Subcutaneous abdominal adipose tissue (tissue), 5 donors: ENCODE measurements around the gene GDF15.
A peak's percentile ranks its signal among the peaks of the same experiment; 100 is the strongest.

ENCODE experiments used
- H3K27ac ChIP-seq: one replicate; pipeline ENCODE4 v1.7.0; 2013; ENCODE audit warnings: low read depth, mild to moderate bottlenecking, inconsistent platforms, low read length, moderate library complexity
- H3K27me3 ChIP-seq, 5 donors: one replicate each; pipeline ENCODE4 v1.7.0; 2013; ENCODE audit warnings: low read length in 5 of 5, inconsistent platforms in 1 of 5; ENCODE audit not compliant: control insufficient read depth in 5 of 5, insufficient read depth in 4 of 5
- H3K36me3 ChIP-seq, 5 donors: one replicate each; pipeline ENCODE4 v1.7.0; 2013; ENCODE audit warnings: low read length in 5 of 5; ENCODE audit not compliant: control insufficient read depth in 5 of 5, insufficient read depth in 5 of 5
- H3K4me1 ChIP-seq, 5 donors: one replicate each; pipeline ENCODE4 v1.7.0; 2013; ENCODE audit warnings: low read length in 5 of 5, mild to moderate bottlenecking in 3 of 5, moderate library complexity in 1 of 5; ENCODE audit not compliant: control insufficient read depth in 5 of 5, insufficient read depth in 5 of 5
- H3K4me3 ChIP-seq, 5 donors: one replicate each; pipeline ENCODE4 v1.7.0; 2013; ENCODE audit warnings: low read length in 5 of 5, low read depth in 1 of 5
- H3K9ac ChIP-seq, 5 donors: one replicate each; pipeline ENCODE4 v1.7.0; 2013; ENCODE audit warnings: low read length in 5 of 5, mild to moderate bottlenecking in 4 of 5, moderate library complexity in 3 of 5
- H3K9me3 ChIP-seq, 5 donors: one replicate each; pipeline ENCODE4 v1.7.0; 2013; ENCODE audit warnings: low read length in 5 of 5; ENCODE audit not compliant: control insufficient read depth in 5 of 5
- donor health status: healthy.
- donor health status: healthy.
- donor health status: healthy.
- donor health status: healthy.
- donor health status: healthy.

The GDF15 gene

DNA sequence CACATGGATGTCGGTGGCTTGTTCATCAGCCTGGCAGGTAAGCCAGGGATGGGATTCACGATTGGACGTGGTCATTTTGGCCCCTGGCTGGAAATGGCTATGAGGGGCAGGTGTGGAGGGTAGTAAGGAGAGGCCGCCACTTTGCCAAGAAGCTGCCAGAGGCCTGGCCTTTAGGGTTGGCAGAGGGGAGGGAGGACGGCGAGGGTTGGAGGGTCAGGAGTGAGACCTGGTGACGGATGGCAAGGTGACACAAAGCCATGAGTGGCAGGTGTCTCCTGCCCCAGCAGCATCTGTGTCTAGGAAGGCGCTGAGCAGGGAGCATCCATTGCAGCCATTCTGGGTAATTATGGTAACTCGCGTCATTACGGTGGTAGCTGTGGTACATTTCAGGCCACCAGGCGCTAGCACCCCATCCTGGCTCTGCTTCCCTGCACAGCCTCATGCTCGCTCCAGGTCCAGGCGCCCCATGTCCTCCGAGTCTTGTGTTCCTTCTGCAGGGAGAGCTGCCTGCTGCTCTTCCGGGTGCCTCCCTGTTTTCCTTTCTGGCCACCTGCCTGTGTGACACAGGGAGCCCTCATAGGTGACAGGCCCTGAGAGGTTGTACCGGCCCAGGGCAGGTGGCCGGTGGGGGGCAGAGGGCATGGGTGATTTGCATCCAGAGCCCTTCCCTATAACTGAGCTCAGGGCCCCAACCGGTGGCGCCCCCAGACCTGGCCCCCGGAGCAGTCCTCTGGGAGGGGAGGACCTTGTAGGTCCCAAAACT is 37.5 kb downstream of the GDF15 start:
- H3K9ac ChIP-seq: no peak overlapping the region
- no peaks in the 10 kb centered on the region for H3K9me3 ChIP-seq
- H3K36me3 ChIP-seq: peaks cover 0 to 14% (median 6%) of the 10 kb centered on the region in 5 donors
- H3K4me1 ChIP-seq: peaks cover 5 to 68% (median 50%) of the 10 kb centered on the region in 5 donors
- H3K27me3 ChIP-seq: no peaks in the 10 kb centered on the region
- H3K27ac ChIP-seq: no peak overlapping the region
- no peak overlapping the region for H3K4me3 ChIP-seq

DNA sequence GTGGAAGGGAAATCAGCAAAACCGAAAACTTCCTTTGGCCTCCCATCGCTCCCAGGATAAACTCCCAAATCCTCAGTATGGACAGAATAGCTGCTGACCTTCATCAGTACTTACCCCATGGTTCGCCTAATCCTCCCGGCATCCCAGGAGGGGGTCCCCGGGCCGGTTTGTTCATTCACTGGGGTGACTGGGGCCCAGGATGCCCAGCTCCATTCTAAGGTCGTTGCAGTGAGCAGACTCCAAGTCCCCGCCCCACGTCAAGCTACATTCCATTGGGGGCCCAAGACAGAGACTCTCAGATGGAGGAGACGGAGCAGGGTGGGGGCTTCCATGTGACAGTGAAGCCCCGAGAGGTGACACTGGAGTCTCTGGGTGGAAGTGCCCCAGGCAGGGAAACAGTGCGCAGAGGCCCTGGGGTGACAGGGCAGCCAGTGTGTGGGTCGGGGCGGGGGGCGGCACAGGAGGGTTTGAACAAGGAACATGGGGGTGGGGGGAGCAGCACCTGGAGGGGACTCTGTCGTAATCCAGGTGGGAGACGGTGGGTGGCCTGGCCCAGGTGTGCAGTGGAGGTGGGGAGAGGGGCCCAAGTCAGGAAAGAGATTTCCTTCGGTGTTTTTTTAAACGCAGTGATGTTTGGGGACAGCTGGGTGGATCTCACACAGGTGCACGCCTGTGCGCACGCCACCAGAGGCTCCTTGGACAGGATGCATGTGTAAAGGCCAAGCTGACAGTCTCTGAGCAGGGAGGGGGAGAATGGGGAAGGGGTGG is 38.3 kb downstream of the GDF15 start:
- Histone ChIP-seq H3K9me3 (no peaks in the 10 kb centered on the region), H3K27ac (no peak overlapping the region), H3K4me3 (no peak overlapping the region), H3K36me3 (peaks cover 0 to 14% (median 6%) of the 10 kb centered on the region in 5 donors), H3K27me3 (no peaks in the 10 kb centered on the region), H3K4me1 (peaks cover 0 to 63% (median 44%) of the 10 kb centered on the region in 5 donors), H3K9ac (no peak overlapping the region)

DNA sequence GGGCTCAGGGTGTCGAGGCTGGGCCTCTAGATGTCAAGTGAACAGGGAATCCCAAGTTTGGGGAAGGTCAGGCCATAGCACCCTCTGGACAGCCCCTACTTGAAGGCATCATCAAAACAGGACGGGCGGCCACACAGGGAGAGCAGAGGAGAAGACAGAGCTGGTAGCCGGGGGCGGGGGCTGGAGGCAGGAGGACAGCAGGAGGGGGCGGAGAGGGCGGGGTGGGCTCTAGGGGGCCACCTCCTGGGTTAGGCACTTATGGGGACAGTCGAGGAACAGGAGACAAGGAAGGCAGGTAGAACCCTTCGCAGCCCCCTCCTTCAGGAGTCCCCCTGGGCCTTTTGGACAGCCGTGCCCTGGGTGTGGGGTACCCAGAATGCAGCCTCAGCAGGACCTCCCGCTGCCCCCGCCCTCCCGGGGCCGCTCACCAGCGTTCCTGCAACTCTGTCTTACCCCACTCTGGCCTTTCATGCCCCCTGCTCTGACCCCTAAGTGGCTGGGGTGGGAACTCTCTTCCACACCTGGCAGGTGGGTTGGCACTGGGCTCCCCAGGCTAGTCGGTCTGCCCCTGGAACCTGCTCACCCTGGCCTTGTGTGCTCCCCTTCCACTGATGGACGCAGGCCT is 39.0 kb downstream of the GDF15 start:
- peaks cover 0 to 65% (median 41%) of the 10 kb centered on the region in 5 donors for H3K4me1 ChIP-seq
- no peaks in the 10 kb centered on the region for H3K9me3 ChIP-seq
- no peak overlapping the region for H3K9ac ChIP-seq
- H3K27me3 ChIP-seq: no peaks in the 10 kb centered on the region
- H3K27ac ChIP-seq: no peak overlapping the region
- H3K36me3 ChIP-seq: peaks cover 0 to 14% (median 6%) of the 10 kb centered on the region in 5 donors
- H3K4me3 ChIP-seq: no peak overlapping the region

DNA sequence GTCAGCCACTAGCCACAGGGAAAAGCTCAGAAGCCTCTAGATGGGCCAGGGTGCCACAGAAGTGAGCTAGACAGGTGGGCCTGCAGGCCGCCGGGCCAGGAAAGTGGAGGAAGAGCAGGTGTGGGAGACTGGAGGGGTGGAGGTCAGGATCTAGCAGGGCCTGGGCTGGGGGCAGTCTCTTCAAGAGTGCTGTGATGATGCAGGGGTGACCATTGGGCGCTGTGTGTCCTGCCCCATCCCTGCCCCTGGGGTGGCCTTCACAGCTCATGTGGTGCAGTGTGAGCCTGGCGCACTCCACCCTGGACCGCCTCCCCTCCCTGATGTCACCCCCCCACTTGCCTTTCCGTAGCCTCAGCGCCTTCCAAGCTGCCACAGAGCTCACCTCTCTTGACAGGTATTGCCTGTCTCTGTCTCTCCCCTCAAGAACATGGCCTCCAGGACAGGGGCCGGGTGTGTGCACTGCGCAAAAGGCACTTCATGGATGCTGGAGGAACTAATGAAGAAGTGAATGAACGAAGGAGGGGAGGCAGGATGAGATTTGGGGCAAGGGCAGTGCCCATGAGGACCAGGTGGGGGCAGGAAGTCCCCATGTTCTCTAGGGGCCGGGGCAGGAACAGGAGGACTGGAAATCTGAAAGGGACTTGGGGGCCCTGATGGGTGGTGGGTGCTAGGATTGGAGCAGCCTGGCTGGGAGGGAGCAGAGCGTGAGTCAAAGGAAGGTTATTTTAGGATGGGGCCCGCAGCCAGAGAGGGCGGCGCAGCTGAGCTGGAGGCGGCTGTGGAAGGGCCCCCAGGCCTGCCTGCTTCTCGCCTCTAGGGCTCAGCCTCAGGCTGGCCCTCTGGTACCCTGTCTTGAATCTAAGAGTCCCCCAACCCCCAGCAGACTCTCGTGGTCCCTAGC is 39.8 kb downstream of the GDF15 start:
- Histone ChIP-seq H3K9ac (no peak overlapping the region), H3K27me3 (no peaks in the 10 kb centered on the region), H3K36me3 (peaks cover 0 to 18% (median 6%) of the 10 kb centered on the region in 5 donors), H3K4me1 (peaks cover 0 to 57% (median 34%) of the 10 kb centered on the region in 5 donors), H3K4me3 (peak overlapping the region in 1 of 5 donors; percentile 29), H3K9me3 (no peaks in the 10 kb centered on the region), H3K27ac (peak overlapping the region; percentile 24)

DNA sequence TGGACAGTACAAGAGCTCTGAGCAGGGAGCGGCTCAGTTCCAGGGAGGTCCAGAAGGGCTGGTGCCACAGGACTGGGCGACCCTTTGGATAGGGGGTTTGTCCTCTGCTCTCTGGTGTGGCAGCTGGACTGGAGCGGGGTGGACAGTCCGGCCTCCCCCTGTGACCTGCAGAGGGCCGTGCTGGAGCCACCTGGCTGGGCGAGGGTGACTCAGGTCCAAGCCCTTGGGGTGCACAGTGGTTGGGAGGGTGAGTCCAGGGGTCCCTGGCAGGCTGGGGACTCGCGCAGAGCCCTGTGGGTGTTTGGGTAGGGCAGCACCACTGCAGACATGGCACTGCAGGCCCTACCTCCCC is 40.4 kb downstream of the GDF15 start:
- Histone ChIP-seq H3K9me3 (no peaks in the 10 kb centered on the region), H3K27me3 (no peaks in the 10 kb centered on the region), H3K4me3 (no peak overlapping the region), H3K9ac (no peak overlapping the region), H3K36me3 (peaks cover 0 to 18% (median 6%) of the 10 kb centered on the region in 5 donors), H3K4me1 (peaks cover 0 to 51% (median 27%) of the 10 kb centered on the region in 5 donors), H3K27ac (peak overlapping the region; percentile 24)

DNA sequence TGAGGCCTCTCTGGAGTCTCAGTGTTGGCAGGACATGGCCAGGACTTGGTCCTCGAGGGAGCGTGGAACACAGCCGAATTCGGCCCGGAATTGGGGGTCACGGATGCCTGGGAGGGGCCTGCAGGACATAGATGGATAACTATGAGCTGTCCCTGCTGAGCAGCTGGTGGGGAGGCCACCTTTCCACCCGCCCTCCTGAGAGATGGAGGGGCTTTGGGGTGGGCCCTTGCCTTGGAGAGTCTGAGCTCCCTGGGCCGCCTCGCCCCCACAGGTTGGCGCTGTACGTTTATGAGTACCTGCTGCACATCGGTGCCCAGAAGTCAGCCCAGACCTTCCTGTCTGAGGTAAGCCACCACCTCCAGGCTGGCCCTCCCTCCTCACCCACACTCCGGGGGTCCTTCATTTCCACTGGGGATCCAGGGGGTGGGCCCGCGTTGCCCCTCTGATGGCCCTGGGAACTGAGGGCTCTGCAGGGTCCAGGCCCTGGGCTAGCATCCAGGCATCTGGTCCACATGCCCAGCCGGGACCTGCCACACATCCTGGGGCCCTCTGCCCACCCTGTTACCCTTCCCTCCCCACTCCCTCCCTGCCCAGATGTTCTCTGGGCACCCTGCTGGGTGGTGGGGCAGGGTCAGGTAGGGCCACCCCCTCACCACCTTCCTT is 41.3 kb downstream of the GDF15 start:
- H3K4me1 ChIP-seq: peaks cover 0 to 46% (median 23%) of the 10 kb centered on the region in 5 donors
- H3K4me3 ChIP-seq: no peak overlapping the region
- peaks cover 0 to 18% (median 9%) of the 10 kb centered on the region in 5 donors for H3K36me3 ChIP-seq
- H3K27me3 ChIP-seq: no peaks in the 10 kb centered on the region
- no peaks in the 10 kb centered on the region for H3K9me3 ChIP-seq
- no peak overlapping the region for H3K9ac ChIP-seq
- H3K27ac ChIP-seq: no peak overlapping the region

DNA sequence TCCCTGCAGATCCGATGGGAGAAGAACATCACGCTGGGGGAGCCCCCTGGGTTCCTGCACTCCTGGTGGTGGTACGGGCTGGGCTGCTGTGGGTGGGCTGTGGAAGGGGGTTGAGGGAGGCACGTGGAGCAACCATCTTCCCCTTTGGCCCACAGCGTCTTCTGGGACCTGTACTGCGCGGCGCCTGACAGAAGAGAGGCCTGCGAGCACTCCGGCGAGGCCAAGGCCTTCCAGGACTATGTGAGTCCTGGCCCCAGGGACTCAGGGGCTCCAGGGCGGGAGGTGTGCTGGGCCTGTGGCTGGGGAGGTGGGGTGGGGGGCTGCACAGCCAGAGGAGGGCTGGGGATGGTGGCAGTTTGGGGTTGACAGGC is 41.8 kb downstream of the GDF15 start:
- Histone ChIP-seq H3K4me3 (no peak overlapping the region), H3K27ac (no peak overlapping the region), H3K27me3 (no peaks in the 10 kb centered on the region), H3K9me3 (no peaks in the 10 kb centered on the region), H3K9ac (no peak overlapping the region), H3K36me3 (peaks cover 0 to 18% (median 9%) of the 10 kb centered on the region in 5 donors), H3K4me1 (peaks cover 0 to 42% (median 18%) of the 10 kb centered on the region in 5 donors)

DNA sequence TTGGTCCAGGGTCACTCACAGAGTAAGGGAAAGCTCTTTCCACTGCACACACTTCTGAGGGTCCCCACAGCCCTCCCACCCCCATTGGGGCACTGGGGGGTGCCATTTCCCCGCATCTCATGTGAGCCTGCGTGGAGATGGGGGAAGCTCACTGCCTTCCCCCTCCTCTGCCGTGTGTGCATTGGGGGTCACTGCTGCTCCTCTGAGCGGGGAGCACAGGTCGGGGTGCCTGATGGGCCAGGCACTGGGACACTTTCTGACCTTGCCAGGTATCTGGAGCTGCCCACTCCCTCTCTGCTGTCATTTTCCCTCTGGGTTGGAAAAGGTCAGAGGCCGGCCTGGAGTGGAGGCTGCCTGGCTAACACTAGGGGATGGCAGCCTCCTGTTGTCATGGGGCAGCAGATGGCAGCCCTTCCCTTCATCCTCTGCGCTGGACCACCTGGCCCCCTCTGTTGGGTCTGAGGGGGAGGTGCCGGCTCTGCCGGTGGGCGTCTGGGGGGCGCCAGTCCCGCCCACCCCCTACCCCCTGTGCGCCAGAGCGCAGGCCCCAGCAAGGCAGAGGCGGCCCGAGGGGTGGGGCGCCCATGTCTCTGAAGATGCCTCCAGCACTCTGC is 42.3 kb downstream of the GDF15 start:
- Histone ChIP-seq H3K4me3 (no peak overlapping the region), H3K4me1 (peaks cover 0 to 42% (median 23%) of the 10 kb centered on the region in 5 donors), H3K9ac (no peak overlapping the region), H3K27me3 (peaks cover 0 to 4% (median 0%) of the 10 kb centered on the region in 5 donors), H3K27ac (no peak overlapping the region), H3K36me3 (peaks cover 0 to 18% (median 9%) of the 10 kb centered on the region in 5 donors), H3K9me3 (no peaks in the 10 kb centered on the region)
